Measurements from ENCODE around the gene SYCP2L. TPM values are rescaled to one million over a fixed set of nuclear protein-coding genes. Genes with fewer than 3 reads are reported as not detected.
"Not testable (repeated sequence)": the region's sequence is repeated elsewhere in the genome, so short reads cannot be mapped to it uniquely, and the experiment has no call there.

SYCP2L gene
- total RNA-seq, 2 experiments from 2014 or later = not detected

DNA sequence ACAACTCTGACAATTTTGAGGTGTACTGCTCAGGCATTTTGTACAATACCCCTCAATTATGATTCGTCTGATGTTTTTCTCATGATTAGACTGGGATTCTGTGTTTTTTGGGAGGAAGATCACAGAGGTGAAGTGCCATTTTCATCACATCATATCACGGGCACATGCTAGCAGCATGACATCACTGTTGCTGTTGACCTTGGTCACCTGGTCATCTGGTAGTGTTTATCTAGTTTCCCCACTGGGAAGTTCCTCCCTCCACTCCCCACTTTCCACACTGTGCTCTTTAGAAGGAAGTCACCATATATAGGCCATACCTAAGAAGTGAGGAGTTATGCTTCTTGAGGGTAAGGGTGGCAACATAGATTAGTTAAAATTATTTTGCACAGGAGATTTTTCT is 25.8 kb upstream of the SYCP2L start:
- Mint-ChIP-seq H3K4me3 (no peak overlapping the region), H3K27me3 (peaks cover 1% of the 10 kb centered on the region), H3K27ac (no peak overlapping the region), H3K36me3 (ENCODE audit: low read depth) (no peaks in the 10 kb centered on the region), H3K9me3 (no peaks in the 10 kb centered on the region), H3K4me1 (no peaks in the 10 kb centered on the region)
- ChIA-PET POLR2A (no interaction called here), CTCF (no interaction called here)
- no peak for DNase-seq

DNA sequence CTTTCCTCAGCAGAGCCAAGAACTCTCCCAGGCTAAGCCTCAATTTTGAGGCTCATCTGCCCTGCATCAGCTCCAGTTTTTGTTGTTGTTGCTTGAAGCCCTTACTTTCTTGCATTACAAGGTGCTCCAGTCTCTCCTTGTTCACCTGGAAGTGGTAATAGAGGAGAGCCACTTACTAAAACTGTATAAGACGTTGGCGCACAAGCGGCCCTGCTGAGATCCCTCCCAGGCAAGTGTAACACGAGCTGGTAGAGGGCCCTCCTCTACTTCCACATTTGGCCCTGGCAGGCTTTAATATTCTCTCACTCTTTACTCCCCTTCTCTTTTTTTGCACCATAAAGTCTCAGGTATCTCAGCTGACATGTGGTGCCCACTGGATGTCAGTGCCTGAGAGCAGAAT is 24.5 kb upstream of the SYCP2L start:
- ChIA-PET POLR2A (no interaction called here), CTCF (no interaction called here)
- H3K27me3 Mint-ChIP-seq = peaks cover 1% of the 10 kb centered on the region
- no peaks in the 10 kb centered on the region for H3K36me3 Mint-ChIP-seq (ENCODE audit: low read depth)
- no peak for DNase-seq
- H3K4me1 Mint-ChIP-seq = no peaks in the 10 kb centered on the region
- no peaks in the 10 kb centered on the region for H3K9me3 Mint-ChIP-seq
- no peak overlapping the region for H3K4me3 Mint-ChIP-seq
- H3K27ac Mint-ChIP-seq = no peak overlapping the region

DNA sequence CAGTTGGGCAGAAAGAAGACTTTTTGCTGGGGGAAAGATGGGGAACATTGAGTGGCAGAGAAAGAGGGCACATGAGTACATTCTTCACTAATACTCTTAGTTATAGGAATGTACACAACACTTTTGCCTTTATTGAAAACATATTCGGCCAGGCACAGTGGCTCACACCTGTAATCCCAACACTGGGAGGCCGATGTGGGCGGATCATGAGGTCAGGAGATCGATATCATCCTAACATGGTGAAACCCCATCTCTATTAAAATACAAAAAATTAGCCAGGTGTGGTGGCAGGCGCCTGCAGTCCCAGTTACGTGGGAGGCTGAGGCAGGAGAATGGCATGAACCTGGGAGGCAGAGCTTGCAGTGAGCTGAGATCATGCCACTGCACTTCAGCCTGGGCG is 23.8 kb upstream of the SYCP2L start:
- POLR2A ChIA-PET; H3K36me3 Mint-ChIP-seq (ENCODE audit: low read depth); H3K27me3 Mint-ChIP-seq; H3K4me1 Mint-ChIP-seq; DNase-seq; H3K4me3 Mint-ChIP-seq; H3K27ac Mint-ChIP-seq; CTCF ChIA-PET; H3K9me3 Mint-ChIP-seq: not testable (repeated sequence)

DNA sequence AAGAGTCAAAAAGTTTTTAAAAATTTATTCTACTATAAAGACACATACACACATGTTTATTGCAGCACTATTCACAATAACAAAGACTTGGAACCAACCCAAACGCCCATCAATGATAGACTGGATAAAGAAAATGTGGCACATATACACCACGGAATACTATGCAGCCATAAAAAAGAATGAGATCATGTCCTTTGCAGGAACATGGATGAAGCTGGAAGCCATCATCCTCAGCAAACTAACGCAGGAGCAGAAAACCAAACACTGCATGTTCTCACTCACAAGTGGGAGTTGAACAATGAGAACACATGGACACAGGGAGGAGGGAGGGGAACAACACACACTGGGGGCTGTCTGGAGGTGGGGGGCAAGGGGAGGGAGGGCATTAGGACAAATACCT is 20.1 kb upstream of the SYCP2L start:
- DNase-seq; H3K27ac Mint-ChIP-seq; H3K9me3 Mint-ChIP-seq; POLR2A ChIA-PET; CTCF ChIA-PET; H3K4me1 Mint-ChIP-seq; H3K27me3 Mint-ChIP-seq; H3K4me3 Mint-ChIP-seq; H3K36me3 Mint-ChIP-seq (ENCODE audit: low read depth): not testable (repeated sequence)

DNA sequence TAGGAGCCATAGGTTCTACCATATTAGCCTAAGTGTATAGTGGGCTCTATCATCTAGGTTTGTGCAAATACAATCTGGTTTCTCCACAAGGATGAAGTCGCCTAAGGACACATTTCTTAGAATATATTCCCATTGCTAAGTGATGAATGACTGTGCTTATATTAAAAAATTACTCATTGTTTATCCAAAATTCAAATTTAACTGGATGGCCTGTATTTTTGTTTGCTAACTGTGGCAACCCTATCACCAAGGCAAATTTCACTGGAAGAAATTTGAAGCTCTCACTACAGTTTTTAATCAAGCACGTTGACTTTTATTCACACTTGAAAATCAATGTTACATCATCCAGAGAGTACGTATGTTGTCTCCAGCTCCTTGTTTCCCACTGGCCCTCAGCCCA is 18.9 kb upstream of the SYCP2L start:
- H3K4me3 Mint-ChIP-seq = no peak overlapping the region
- ChIA-PET CTCF (no interaction called here), POLR2A (no interaction called here)
- H3K27me3 Mint-ChIP-seq = no peaks in the 10 kb centered on the region
- H3K36me3 Mint-ChIP-seq (ENCODE audit: low read depth) = no peaks in the 10 kb centered on the region
- H3K27ac Mint-ChIP-seq = no peak overlapping the region
- no peaks in the 10 kb centered on the region for H3K9me3 Mint-ChIP-seq
- DNase-seq = no peak
- H3K4me1 Mint-ChIP-seq = no peaks in the 10 kb centered on the region

DNA sequence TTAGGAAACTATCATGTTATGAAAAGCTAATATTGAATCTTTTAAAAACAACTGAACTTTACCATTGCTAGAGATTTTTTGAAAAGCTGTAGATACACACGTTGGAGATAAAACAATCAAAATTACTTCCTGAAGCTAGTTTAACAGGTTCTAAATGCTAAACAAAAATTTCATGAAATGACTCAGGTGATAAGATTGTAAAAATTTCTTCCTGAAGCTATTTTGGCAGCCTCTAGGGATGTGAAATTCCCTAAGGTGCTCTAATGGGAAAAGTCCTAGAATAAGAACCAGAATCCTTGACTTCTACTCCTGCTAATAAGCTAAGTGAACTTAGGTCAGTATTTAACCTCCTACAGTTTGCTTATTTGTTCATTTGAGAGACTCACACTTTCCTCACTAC is 13.5 kb upstream of the SYCP2L start:
- H3K27ac Mint-ChIP-seq = no peak overlapping the region
- no peaks in the 10 kb centered on the region for H3K27me3 Mint-ChIP-seq
- no peaks in the 10 kb centered on the region for H3K36me3 Mint-ChIP-seq (ENCODE audit: low read depth)
- CTCF ChIA-PET = interaction anchor here (1.5 kb wide), 1 partner anchor 73 kb away, joined by 3 read pairs; no protein-coding TSS in a partner anchor
- no peaks in the 10 kb centered on the region for H3K9me3 Mint-ChIP-seq
- POLR2A ChIA-PET = no interaction called here
- H3K4me3 Mint-ChIP-seq = no peak overlapping the region
- H3K4me1 Mint-ChIP-seq = no peaks in the 10 kb centered on the region
- no peak for DNase-seq

DNA sequence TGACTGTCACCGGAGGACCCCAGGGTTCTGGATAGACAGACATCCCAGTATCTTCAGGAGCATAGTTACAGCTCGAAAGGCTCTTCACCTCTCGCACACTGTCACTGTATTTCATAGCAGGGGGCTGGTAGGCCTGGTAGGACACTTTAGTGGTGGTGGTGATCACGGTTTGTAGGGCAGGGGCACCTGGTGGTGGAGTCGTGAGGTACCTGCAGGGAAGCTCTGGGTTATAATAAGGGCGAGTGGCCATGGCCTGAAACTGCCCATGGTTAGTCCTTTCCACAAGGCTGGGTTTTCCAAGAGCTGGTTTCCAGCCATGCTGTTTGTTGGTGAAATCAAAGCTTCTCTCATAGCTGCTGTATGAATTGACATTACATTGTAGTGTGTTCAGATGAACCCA is 12.6 kb upstream of the SYCP2L start:
- ChIA-PET POLR2A (no interaction called here), CTCF (interaction anchor here (1.5 kb wide), 1 partner anchor 74 kb away, joined by 3 read pairs; no protein-coding TSS in a partner anchor)
- no peak overlapping the region for H3K4me3 Mint-ChIP-seq
- no peaks in the 10 kb centered on the region for H3K36me3 Mint-ChIP-seq (ENCODE audit: low read depth)
- H3K27ac Mint-ChIP-seq = no peak overlapping the region
- no peak for DNase-seq
- no peaks in the 10 kb centered on the region for H3K9me3 Mint-ChIP-seq
- H3K4me1 Mint-ChIP-seq = no peaks in the 10 kb centered on the region
- H3K27me3 Mint-ChIP-seq = peaks cover 1% of the 10 kb centered on the region

DNA sequence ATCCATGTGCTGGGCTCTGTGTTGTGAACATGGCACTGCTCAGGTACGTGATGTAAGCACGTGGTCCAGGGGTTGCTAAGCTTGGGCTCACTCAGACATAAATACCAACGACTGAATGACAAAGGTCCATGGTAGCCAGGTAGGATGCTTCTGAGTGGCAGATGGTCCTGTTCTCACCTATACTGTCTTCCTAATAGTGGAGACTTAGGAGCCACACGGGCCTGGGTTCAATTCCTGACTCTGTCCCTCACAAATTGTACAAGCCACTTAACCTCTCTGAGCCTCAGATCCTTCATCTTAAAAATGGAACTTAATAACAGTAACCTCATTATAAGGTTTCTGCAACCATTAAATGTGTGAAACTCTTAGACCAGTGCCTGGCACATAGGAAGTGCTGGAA is 11.8 kb upstream of the SYCP2L start:
- Mint-ChIP-seq H3K27me3 (peaks cover 8% of the 10 kb centered on the region), H3K27ac (no peak overlapping the region), H3K4me3 (no peak overlapping the region), H3K36me3 (ENCODE audit: low read depth) (no peaks in the 10 kb centered on the region), H3K4me1 (no peaks in the 10 kb centered on the region), H3K9me3 (no peaks in the 10 kb centered on the region)
- ChIA-PET POLR2A (no interaction called here), CTCF (no interaction called here)
- no peak for DNase-seq

DNA sequence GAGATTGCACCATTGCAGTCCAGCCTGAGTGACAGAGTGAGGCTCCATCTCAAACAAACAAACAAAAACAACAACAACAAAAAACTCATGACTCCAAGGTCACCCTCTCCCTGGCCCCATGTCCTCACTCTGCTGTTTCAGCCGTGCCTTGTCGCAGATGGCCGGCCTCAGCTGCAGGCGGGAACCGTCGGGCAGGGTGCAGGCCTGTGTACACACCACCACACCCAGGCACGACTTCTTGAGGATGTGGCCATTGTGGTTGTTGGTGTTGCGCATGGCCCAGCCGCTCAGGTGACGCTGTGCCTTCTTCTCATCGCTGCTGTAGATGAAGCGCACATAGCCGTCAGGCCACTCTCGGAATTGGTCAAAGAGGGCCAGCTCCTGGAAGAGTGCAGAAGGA is 9.8 kb upstream of the SYCP2L start:
- Mint-ChIP-seq H3K36me3 (ENCODE audit: low read depth) (no peaks in the 10 kb centered on the region), H3K4me3 (no peak overlapping the region), H3K27me3 (peaks cover 28% of the 10 kb centered on the region), H3K9me3 (no peaks in the 10 kb centered on the region), H3K27ac (no peak overlapping the region), H3K4me1 (peaks cover 3% of the 10 kb centered on the region)
- ChIA-PET CTCF (no interaction called here), POLR2A (no interaction called here)
- no peak for DNase-seq

DNA sequence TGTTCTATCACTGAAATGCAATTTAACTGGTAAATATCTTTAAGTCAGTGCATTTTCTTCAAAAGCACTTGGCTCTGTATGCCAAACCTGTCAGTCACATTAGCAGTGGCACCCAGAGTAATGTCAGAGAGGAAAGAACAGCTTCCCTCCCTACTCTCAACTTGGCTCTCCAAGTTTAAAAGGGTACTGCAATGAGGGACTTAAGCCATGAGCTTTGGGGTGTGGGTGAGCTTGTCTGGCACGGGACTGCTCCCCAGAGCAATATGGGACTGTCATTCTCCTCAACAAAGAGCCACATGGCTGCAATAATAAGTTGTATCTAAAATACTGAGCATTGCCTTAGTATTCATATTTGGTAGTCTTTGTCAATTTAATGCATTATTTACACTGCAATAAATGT is 9.0 kb upstream of the SYCP2L start:
- Mint-ChIP-seq H3K4me3 (no peak overlapping the region), H3K9me3 (no peaks in the 10 kb centered on the region), H3K36me3 (ENCODE audit: low read depth) (no peaks in the 10 kb centered on the region), H3K27ac (no peak overlapping the region), H3K4me1 (peaks cover 4% of the 10 kb centered on the region), H3K27me3 (peaks cover 37% of the 10 kb centered on the region)
- ChIA-PET CTCF (no interaction called here), POLR2A (no interaction called here)
- DNase-seq = no peak

DNA sequence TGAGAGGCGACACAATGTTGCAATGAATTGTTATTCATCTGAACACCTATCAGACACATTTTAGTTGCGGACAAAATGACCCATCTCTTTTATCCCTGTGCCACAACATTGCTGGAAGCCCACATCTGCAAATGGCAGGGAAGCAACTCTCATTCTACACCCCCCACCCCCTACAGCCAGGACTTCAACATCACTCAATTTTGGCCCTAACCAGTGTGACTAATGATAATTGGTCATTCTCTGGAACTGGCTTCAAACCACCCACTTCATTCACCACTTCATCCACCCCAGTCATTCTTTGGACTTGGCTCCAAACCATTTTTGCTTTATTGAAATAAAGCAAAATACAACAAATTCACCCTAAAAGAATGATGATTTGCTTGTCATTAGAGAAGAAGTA is 6.5 kb upstream of the SYCP2L start:
- ChIA-PET CTCF (no interaction called here), POLR2A (no interaction called here)
- no peaks in the 10 kb centered on the region for H3K9me3 Mint-ChIP-seq
- no peak overlapping the region for H3K27ac Mint-ChIP-seq
- H3K4me1 Mint-ChIP-seq = peaks cover 8% of the 10 kb centered on the region
- H3K36me3 Mint-ChIP-seq (ENCODE audit: low read depth) = no peaks in the 10 kb centered on the region
- no peak overlapping the region for H3K4me3 Mint-ChIP-seq
- no peak for DNase-seq
- peaks cover 54% of the 10 kb centered on the region for H3K27me3 Mint-ChIP-seq

DNA sequence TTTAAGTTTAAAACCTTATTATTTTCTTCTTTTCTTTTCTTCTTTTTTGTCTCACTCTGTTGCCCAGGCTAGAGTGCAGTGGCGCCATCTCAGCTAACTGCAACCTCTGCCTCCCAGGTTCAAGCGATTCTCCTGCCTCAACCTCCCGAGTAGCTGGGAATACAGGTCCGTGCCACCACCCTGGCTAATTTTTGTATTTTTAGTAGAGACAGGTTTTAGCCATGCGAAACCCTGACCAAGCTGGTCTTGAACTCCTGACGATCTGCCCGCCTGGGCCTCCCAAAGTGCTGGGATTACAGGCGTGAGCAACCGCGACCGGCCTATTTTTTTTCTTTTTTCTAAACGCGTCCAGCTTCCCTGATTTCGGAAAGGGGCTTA is 4.6 kb upstream of the SYCP2L start:
- H3K36me3 Mint-ChIP-seq (ENCODE audit: low read depth); CTCF ChIA-PET; H3K27ac Mint-ChIP-seq; POLR2A ChIA-PET; H3K9me3 Mint-ChIP-seq; DNase-seq; H3K4me3 Mint-ChIP-seq: not testable (repeated sequence)
- Mint-ChIP-seq H3K4me1 (peaks cover 12% of the 10 kb centered on the region), H3K27me3 (peaks cover 71% of the 10 kb centered on the region)

DNA sequence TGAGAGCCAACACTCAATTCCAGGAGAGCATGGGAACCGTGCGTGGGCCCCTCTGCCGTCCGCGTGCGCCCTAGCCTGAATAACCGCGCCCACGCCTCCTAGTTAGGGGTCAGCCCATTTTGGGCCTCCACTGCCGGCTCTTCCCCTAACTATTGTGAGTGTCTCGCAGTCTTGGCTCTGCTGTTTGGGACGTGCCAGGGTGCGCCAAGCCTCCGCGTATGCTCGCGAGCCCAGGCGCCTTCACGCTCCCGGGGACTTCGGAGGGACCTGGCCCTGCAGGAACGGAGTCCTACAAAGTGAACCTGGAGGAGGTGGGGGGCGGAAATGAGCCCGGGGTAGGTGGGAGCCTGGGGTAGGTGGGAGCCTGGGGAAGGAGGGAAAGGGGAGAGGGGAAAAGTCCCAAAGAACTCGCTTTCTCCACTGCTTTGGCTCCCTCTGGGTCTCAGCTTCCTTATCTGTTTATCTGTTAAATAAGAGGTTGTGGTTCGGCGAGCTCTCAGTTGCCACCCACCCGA is 4.1 kb upstream of the SYCP2L start:
- H3K36me3 Mint-ChIP-seq (ENCODE audit: low read depth) = no peaks in the 10 kb centered on the region
- H3K4me1 Mint-ChIP-seq = peaks cover 13% of the 10 kb centered on the region
- ChIA-PET CTCF (interaction anchor here (0.7 kb wide), 1 partner anchor 360 kb away, joined by 3 read pairs; no protein-coding TSS in a partner anchor), POLR2A (no interaction called here)
- no peak overlapping the region for H3K4me3 Mint-ChIP-seq
- no peak overlapping the region for H3K27ac Mint-ChIP-seq
- no peaks in the 10 kb centered on the region for H3K9me3 Mint-ChIP-seq
- H3K27me3 Mint-ChIP-seq = peaks cover 75% of the 10 kb centered on the region
- no peak for DNase-seq

DNA sequence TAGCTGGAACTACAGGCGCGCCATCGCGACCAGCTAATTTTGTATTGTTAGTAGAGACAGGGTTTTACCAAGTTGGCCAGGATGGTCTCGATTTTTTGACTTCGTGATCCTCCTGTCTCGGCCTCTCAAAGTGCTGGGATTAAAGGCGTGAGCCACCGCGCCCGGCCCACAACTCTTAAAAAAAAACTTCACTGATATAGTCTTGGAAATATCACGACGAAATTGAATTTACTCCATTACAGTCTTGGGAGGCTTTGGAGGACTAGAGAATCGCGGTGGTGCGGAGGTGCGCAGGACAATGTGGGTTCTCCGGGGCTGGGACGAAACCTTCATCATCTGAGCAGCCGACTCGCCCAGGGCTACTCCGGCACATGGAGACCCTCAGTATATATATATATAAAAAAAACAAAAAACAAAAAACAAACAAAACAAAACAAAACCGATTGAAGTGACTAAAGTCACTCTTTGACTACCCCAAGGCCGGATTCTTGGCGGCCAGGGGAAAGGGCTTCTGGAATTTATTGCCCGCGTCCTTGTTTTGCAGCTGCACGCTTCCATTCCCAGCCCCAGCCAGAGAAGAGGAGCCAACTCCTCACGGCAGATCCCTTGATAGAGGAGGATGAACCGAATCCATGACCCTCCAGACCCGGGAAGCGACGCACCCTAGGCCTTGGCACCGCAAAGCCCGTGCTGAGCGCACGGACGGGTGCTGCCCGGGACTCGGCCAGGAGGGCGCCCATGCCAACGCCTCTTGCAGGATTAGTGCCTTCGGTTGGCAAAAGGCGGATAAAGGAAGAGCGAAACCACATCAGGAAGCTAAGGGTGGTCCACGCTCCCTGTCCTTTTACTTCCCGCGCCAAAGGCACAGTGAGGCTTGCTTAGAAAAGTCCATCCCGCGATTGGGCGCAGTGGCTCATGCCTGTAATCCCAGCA is 3.3 kb upstream of the SYCP2L start:
- CTCF ChIA-PET = interaction anchor here (0.7 kb wide), 1 partner anchor 361 kb away, joined by 3 read pairs; no protein-coding TSS in a partner anchor
- H3K27me3 Mint-ChIP-seq = peaks cover 80% of the 10 kb centered on the region
- no peak overlapping the region for H3K4me3 Mint-ChIP-seq
- POLR2A ChIA-PET = no interaction called here
- no peak for DNase-seq
- no peak overlapping the region for H3K27ac Mint-ChIP-seq
- no peaks in the 10 kb centered on the region for H3K9me3 Mint-ChIP-seq
- peaks cover 14% of the 10 kb centered on the region for H3K4me1 Mint-ChIP-seq
- no peaks in the 10 kb centered on the region for H3K36me3 Mint-ChIP-seq (ENCODE audit: low read depth)
